GM18508 (cell line): ENCODE results near the gene MON1A.
"Not testable (repeated sequence)": the region's sequence is repeated elsewhere in the genome, so short reads cannot be mapped to it uniquely, and the experiment has no call there.

Experiments
- ATAC-seq: cut with Tn5 transposase; IDR thresholded peaks from one replicate; pipeline ENCODE4 v1.9.1; 2021; ENCODE audit warnings: moderate number of reproducible peaks; ENCODE audit not compliant: insufficient read depth, unreplicated experiment

Gene MON1A

GRCh38 chr3:49929291-49930167, at the start of gene MON1A:
TSS of gene MON1A (minus strand) at chr3:49929811. CDS start at chr3:49913346, 16,465 bp downstream.
- peak; percentile 56 for ATAC-seq

- no peak for ATAC-seq
Measured at GRCh38 chr3:49976942-49977341, 47.3 kb upstream of the MON1A start.

GRCh38 chr3:49972656-49973055, 43.0 kb upstream of the MON1A start:
- no peak for ATAC-seq

GRCh38 chr3:49968346-49968745, 38.7 kb upstream of the MON1A start:
- no peak for ATAC-seq

GRCh38 chr3:49967291-49967690, 37.7 kb upstream of the MON1A start:
- ATAC-seq, result no peak

- ATAC-seq, result no peak
Measured at GRCh38 chr3:49966233-49966942, 36.8 kb upstream of the MON1A start.

GRCh38 chr3:49955636-49956035, 26.0 kb upstream of the MON1A start:
- ATAC-seq, result no peak

- no peak for ATAC-seq
Measured at GRCh38 chr3:49952924-49953323, 23.3 kb upstream of the MON1A start.

GRCh38 chr3:49942651-49943050, 13.0 kb upstream of the MON1A start:
- no peak for ATAC-seq

- ATAC-seq, result no peak
Measured at GRCh38 chr3:49940667-49941249, 11.1 kb upstream of the MON1A start.

GRCh38 chr3:49939858-49940666, 10.5 kb upstream of the MON1A start, which contains the start of gene RBM6:
TSS of gene RBM6 (plus strand) at chr3:49940150. CDS start at chr3:49962642, 22,492 bp downstream.
- peak; percentile 85 for ATAC-seq

- no peak for ATAC-seq
Measured at GRCh38 chr3:49937090-49937489, 7.5 kb upstream of the MON1A start.

- ATAC-seq, result not testable (repeated sequence)
Measured at GRCh38 chr3:49932281-49932680, 2.7 kb upstream of the MON1A start.

GRCh38 chr3:49930922-49931321, 1.3 kb upstream of the MON1A start:
- no peak for ATAC-seq

GRCh38 chr3:49930168-49930690, 618 bp upstream of the MON1A start:
- no peak for ATAC-seq

- no peak for ATAC-seq
Measured at GRCh38 chr3:49928481-49929017, 1.1 kb downstream of the MON1A start.

- ATAC-seq, result no peak
Measured at GRCh38 chr3:49927798-49928197, 1.8 kb downstream of the MON1A start.

- ATAC-seq, result no peak
Measured at GRCh38 chr3:49926117-49926728, 3.4 kb downstream of the MON1A start.

GRCh38 chr3:49925485-49925884, 4.1 kb downstream of the MON1A start:
- no peak for ATAC-seq
